Ovary (tissue), 3 donors: Measurements from ENCODE around the gene RBM6.

ENCODE experiments used
- POLR2A ChIP-seq: fragments of 450-650 bp; IDR thresholded peaks from one replicate; pipeline ENCODE4 v1.6.1; 2017; ENCODE audit warnings: antibody characterized with exemption, mild to moderate bottlenecking, moderate library complexity
- TF ChIP-seq, protein P1 (sequence below), 3 donors: fragments of 450-650 bp in 2 of 3; fragments of 200-600 bp in 1 of 3; IDR thresholded peaks; one replicate each; pipeline versions ENCODE4 v1.5.1 to v1.8.0; 2016 to 2022; ENCODE audit warnings: antibody characterized with exemption in 3 of 3, mild to moderate bottlenecking in 1 of 3
- donor health status: DM: no; HTN: no; CAD: no.

DNA sequence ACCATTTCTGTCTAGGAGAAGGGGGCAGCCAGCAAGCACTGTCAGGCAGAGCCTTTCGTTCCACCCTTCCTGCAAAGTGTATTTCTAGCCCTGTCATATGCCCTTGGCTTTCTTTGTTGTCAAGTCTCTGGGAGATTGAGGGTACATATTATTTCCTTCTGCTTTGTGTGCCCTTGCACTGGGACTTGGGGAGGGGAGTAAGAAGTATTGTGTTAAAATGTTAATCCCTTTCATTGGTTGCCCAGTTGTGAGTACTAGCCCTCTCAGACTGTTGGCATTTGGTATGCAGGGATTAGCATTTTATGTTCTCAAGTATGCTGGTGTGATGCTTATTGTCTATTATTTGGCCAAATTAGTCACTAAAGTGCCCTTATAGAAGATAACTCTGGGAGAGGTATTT, 63.9 kb downstream of the RBM6 start:
- TF ChIP-seq, protein P1, sequence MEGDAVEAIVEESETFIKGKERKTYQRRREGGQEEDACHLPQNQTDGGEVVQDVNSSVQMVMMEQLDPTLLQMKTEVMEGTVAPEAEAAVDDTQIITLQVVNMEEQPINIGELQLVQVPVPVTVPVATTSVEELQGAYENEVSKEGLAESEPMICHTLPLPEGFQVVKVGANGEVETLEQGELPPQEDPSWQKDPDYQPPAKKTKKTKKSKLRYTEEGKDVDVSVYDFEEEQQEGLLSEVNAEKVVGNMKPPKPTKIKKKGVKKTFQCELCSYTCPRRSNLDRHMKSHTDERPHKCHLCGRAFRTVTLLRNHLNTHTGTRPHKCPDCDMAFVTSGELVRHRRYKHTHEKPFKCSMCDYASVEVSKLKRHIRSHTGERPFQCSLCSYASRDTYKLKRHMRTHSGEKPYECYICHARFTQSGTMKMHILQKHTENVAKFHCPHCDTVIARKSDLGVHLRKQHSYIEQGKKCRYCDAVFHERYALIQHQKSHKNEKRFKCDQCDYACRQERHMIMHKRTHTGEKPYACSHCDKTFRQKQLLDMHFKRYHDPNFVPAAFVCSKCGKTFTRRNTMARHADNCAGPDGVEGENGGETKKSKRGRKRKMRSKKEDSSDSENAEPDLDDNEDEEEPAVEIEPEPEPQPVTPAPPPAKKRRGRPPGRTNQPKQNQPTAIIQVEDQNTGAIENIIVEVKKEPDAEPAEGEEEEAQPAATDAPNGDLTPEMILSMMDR (IDR thresholded peaks at IDR 0.05), result no peak
- TF ChIP-seq POLR2A, result no peak
